Mammary epithelial cell (primary cell): Measurements from ENCODE around the gene UBTD2.

ENCODE experiments used
- CTCF ChIP-seq, 2 donors: IDR thresholded peaks in 1 of 2; conservative IDR thresholded peaks in 1 of 2; 2 replicates each; pipeline ENCODE4 v1.5.1; 2011 to 2012; ENCODE audit warnings: inconsistent platforms in 2 of 2, low read length in 2 of 2, mild to moderate bottlenecking in 2 of 2, control low read depth in 1 of 2, low read depth in 1 of 2; ENCODE audit not compliant: insufficient read depth in 1 of 2; ENCODE audit errors: extremely low read depth in 1 of 2
- EZH2 ChIP-seq: IDR thresholded peaks from 2 replicates; pipeline ENCODE4 v1.6.1; 2012; ENCODE audit warnings: low read length, inconsistent platforms, borderline replicate concordance

- TF ChIP-seq EZH2 (no peak), CTCF (conservative IDR thresholded peaks at IDR 0.05 in 1 of 2, IDR thresholded peaks at IDR 0.05 in 1 of 2; ENCODE audit: extremely low read depth in 1 of 2, insufficient read depth in 1 of 2, low read depth in 1 of 2, low read length in 2 of 2) (no peak)
Observed at GRCh38 chr5:172319708-172320441, 36.3 kb upstream of the UBTD2 start.
